Renal pelvis (tissue), 12 donors: ENCODE measurements around the gene RAB14. TPM values are rescaled to one million over a fixed set of nuclear protein-coding genes. Genes with fewer than 3 reads are reported as not detected.

Experiments used
- DNase-seq: peaks from one replicate; pipeline ENCODE4 v3.0.0-alpha.2; 2013
- long read RNA-seq, 16 experiments: transcript quantifications; one replicate each; lab custom pipeline, GENCODE V29; 2026
- polyA plus RNA-seq, 3 donors: library from polyadenylated mRNA; unstranded; fragments of 120-200 nt; gene quantifications; one replicate each; pipeline ENCODE4 v1.2.1, GENCODE V29; 2013; ENCODE audit not compliant: insufficient read length in 3 of 3

RAB14 gene
- 10 to 100 TPM; 94.3 to 95.6 (median 95.3) TPM for polyA plus RNA-seq
- long read RNA-seq, donor 1, full-length matches to known transcripts = 53 of 53 reads
- long read RNA-seq, donor 1, partial matches to known transcripts = 0 of 53 reads
- long read RNA-seq, donor 1, other reads (novel, unspliced or antisense) = 0 of 53 reads
- long read RNA-seq, donor 2, full-length matches to known transcripts = 66 of 66 reads
- long read RNA-seq, donor 2, partial matches to known transcripts = 0 of 66 reads
- long read RNA-seq, donor 2, other reads (novel, unspliced or antisense) = 0 of 66 reads
- long read RNA-seq, donor 3, full-length matches to known transcripts = 40 of 187 reads
- long read RNA-seq, donor 3, partial matches to known transcripts = 122 of 187 reads
- long read RNA-seq, donor 3, other reads (novel, unspliced or antisense) = 25 of 187 reads
- long read RNA-seq, donor 4, full-length matches to known transcripts = 52 of 58 reads
- long read RNA-seq, donor 4, partial matches to known transcripts = 0 of 58 reads
- long read RNA-seq, donor 4, other reads (novel, unspliced or antisense) = 6 of 58 reads
- long read RNA-seq, donor 5, full-length matches to known transcripts = 35 of 41 reads
- long read RNA-seq, donor 5, partial matches to known transcripts = 0 of 41 reads
- long read RNA-seq, donor 5, other reads (novel, unspliced or antisense) = 6 of 41 reads
- long read RNA-seq, donor 6, full-length matches to known transcripts = 46 of 327 reads
- long read RNA-seq, donor 6, partial matches to known transcripts = 248 of 327 reads
- long read RNA-seq, donor 6, other reads (novel, unspliced or antisense) = 33 of 327 reads
- long read RNA-seq, donor 7, full-length matches to known transcripts = 71 of 87 reads
- long read RNA-seq, donor 7, partial matches to known transcripts = 10 of 87 reads
- long read RNA-seq, donor 7, other reads (novel, unspliced or antisense) = 6 of 87 reads
- long read RNA-seq, donor 8, full-length matches to known transcripts = 27 of 27 reads
- long read RNA-seq, donor 8, partial matches to known transcripts = 0 of 27 reads
- long read RNA-seq, donor 8, other reads (novel, unspliced or antisense) = 0 of 27 reads
- long read RNA-seq, donor 9, full-length matches to known transcripts = 55 of 55 reads
- long read RNA-seq, donor 9, partial matches to known transcripts = 0 of 55 reads
- long read RNA-seq, donor 9, other reads (novel, unspliced or antisense) = 0 of 55 reads
- long read RNA-seq, donor 10, full-length matches to known transcripts = 34 of 41 reads
- long read RNA-seq, donor 10, partial matches to known transcripts = 7 of 41 reads
- long read RNA-seq, donor 10, other reads (novel, unspliced or antisense) = 0 of 41 reads
- long read RNA-seq, donor 11, full-length matches to known transcripts = 32 of 304 reads
- long read RNA-seq, donor 11, partial matches to known transcripts = 237 of 304 reads
- long read RNA-seq, donor 11, other reads (novel, unspliced or antisense) = 35 of 304 reads
- long read RNA-seq, donor 12, full-length matches to known transcripts = 61 of 366 reads
- long read RNA-seq, donor 12, partial matches to known transcripts = 239 of 366 reads
- long read RNA-seq, donor 12, other reads (novel, unspliced or antisense) = 66 of 366 reads
- long read RNA-seq, donor 13, full-length matches to known transcripts = 31 of 31 reads
- long read RNA-seq, donor 13, partial matches to known transcripts = 0 of 31 reads
- long read RNA-seq, donor 13, other reads (novel, unspliced or antisense) = 0 of 31 reads
- long read RNA-seq, donor 14 = 0 reads
- long read RNA-seq, donor 15, full-length matches to known transcripts = 60 of 60 reads
- long read RNA-seq, donor 15, partial matches to known transcripts = 0 of 60 reads
- long read RNA-seq, donor 15, other reads (novel, unspliced or antisense) = 0 of 60 reads
- long read RNA-seq, donor 16, full-length matches to known transcripts = 54 of 59 reads
- long read RNA-seq, donor 16, partial matches to known transcripts = 0 of 59 reads
- long read RNA-seq, donor 16, other reads (novel, unspliced or antisense) = 5 of 59 reads

DNA sequence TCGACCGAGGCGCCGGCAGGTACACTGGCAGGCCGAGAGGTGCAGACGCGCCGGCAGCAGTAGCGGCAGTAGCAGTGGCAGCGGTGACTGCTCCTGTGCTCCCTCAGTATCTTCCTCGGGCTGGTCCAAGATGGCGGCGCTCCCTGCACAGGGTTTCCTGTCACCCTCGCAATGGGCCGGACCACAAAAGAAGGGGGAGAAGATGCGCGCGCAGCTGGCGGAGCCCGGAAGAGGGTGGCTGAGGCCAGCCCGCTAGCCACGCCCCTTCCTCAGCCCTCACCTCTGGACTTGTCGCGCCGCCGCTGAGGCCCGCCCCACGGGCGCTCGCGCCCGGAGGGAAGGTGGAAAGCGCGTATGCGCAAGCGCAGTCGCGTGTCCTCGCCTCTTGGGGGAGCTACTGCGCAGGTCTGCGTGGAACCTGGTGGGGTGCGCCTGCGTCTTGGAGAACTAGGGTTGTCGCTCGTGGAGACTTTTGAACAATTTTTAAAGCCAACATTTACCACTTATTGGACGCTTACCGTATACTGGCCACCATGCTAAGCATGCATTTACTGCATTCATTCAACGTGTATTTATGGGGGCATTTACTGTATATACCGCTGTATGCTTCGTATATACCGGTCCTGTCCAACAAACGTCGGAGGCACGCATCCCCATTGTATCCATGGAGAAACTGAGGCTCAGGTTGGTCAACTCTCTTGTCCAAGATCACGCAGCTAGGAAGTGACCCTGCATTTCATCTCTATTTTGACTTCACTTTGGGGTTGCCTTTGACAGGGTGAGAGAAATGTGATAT lies at the start of gene RAB14:
Gene RAB14, minus strand, starts transcription at position 132 of the 796 bp plus-strand sequence. CDS start 8,457 bp downstream, outside the sequence.
- peak; percentile 99 for DNase-seq

DNA sequence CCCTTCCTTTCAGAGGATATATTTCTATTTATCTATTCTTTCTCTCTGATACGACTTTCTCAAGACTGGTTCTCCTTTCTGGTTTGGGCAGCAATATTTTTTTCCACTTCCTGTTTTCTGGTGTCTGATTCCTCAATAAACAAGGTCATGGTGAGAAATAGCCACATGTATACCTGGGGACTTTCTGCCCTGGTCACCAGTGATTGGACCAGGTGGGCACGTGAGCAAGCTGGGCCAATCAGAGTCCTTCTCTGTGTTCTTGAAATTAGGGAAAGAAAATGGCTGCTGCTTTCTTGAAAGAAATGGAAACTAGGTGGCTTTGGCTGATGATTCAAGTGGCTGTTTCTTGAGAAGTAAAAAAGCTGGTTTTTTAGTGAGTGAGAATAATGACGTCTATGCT lies 47.9 kb upstream of the RAB14 start:
- DNase-seq = no peak

DNA sequence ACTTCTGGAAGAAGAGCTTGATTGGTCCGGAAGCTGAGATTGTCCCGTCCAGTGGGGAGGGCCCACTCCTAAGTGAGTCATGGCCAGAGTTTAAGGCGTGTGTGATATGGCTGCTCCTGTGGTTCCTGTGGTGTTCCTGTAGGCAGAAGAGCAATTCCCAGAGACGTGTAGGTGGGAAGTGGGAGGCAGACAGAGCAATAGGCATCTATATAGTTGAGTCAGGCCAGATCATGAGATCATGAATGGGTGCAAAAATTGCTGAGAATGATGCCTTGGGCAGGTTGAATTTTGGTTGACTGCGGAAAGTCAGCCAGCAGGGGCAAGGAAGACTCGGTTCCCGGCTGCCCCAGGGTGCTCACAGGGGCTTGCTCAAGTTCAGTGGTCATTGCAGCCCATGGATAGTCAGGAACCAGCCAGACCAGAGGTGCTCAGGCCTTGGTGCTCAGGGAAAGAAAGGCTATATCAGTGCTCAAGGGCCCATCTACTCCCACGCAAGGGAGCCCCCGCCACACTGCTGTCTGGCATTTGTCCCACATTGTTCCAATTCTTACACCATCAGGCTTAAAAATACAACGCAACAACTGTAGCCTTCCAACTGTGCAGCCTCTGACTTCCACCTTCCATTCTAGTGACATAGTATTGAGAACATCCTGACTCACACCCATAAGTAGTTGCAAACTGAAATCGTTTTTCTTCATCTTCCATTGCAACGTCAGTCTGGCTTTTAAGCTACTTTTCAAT lies 45.3 kb upstream of the RAB14 start:
- DNase-seq = no peak

- no peak for DNase-seq
These were observed 41.3 kb upstream of the RAB14 start for GRCh38 chr9:121242959-121243346.

DNA sequence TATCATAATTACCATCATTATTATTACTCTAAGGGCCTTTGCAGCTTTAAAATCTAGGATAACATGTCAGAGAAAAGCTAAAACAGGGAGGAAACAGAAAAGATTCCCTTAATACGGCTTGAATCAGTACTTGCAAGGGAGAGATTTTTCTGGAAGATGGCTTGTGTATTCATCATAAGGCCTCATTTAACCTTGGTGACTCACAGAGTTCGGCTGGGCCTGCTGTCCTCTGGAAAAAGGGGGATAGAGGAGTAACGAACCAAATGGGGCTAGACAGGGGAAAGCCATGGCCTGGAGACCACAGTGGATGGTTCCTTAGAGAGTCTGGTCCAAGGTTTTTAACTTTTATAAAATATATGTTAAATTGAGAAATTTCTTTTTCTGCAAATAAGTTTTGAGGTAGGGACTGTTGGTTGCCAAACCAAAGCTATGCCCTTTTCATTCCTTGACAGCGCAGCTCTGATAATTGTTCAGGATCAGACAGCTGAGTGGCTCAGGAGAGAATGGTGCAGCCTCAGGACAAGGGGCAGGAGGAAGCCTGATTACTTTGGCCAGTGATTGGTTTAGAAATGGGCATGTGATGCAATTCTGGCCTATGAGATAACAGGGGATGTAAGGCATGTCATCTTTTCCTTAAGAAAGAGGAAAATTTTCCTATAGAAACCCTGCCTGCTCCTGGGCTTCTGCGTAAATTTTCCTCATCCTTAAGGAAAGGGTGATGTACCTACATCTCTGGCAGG lies 40.7 kb upstream of the RAB14 start:
- no peak for DNase-seq

GRCh38 chr9:121240472-121241135 lies 38.9 kb upstream of the RAB14 start:
- no peak for DNase-seq

- no peak for DNase-seq
These were observed 38.2 kb upstream of the RAB14 start for GRCh38 chr9:121239851-121240250.

- DNase-seq = no peak
These were observed 37.4 kb upstream of the RAB14 start for GRCh38 chr9:121239071-121239470.

DNA sequence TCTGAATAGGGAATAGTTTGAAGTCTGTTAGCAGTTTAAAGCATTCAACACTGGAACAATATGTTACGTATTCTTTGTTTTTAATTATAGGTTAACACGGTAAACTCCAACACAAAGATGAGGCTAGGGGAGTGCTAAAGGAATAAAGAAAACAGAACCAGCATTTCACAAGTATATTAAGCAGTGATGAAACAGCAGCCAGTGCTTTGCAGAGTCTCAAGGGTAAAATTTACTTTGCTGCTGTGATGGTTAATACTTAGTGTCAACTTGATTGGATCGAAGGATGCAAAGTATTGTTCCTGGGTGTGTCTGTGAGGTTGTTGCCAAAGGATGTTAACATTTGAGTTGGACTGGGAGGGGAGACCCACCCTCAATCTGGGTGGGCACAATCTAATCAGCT lies 36.2 kb upstream of the RAB14 start:
- DNase-seq = no peak

DNA sequence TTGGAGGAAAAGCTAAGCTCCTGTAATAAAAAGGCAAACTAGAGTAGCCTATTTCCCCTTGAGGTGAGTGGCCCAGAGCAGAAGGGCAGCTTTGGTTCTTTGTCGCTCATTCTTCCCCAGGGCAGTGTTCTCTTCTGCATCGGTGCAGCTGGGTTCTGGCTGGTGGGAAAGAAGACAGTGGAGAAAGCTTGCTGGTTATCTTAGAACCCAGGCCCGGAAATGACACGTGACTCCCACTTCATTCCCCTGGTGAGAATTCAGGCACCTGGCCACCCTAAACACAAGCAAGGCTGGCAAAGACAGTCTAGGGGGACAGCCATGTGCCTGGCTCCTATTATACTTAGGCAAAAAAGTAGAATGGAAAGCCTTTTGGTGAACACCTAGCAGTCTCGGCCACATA lies 33.8 kb upstream of the RAB14 start:
- no peak for DNase-seq

DNA sequence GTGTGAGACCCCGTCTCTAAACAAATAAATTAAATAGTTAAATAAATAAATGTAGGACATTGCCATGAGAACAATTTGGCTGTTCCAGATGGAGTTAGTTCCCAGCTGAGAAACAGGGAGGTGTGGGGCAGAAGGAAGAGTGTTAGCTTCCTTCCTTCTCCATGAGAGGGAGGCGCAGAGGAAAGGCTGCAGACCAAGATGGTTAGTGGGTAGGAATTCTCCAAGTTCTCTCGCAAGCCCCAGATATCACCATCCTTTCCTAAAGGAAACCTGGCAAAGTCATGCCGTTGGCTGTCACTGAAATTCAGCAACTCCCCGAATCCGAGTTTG lies 33.1 kb upstream of the RAB14 start:
- no peak for DNase-seq

- DNase-seq = no peak
These were observed 32.5 kb upstream of the RAB14 start for GRCh38 chr9:121233906-121234831.

- no peak for DNase-seq
These were observed 30.6 kb upstream of the RAB14 start for GRCh38 chr9:121232251-121232650.

GRCh38 chr9:121230256-121230655 lies 28.6 kb upstream of the RAB14 start:
- no peak for DNase-seq

- no peak for DNase-seq
These were observed 26.2 kb upstream of the RAB14 start for GRCh38 chr9:121227862-121228261.

GRCh38 chr9:121226175-121226574 lies 24.5 kb upstream of the RAB14 start:
- DNase-seq = no peak
